H9 (cell line): ENCODE data around the gene CHKB. TPM values are rescaled to one million over a fixed set of nuclear protein-coding genes. Genes with fewer than 3 reads are reported as not detected.

Source experiments
- DNase-seq: peaks from one replicate; pipeline ENCODE4 v3.0.0-alpha.2; 2017
- H2AFZ ChIP-seq: one replicate; pipeline ENCODE4 v1.6.1; 2013; ENCODE audit warnings: mild to moderate bottlenecking, low read length, control low read depth, moderate library complexity
- H2AK5ac ChIP-seq: 2 replicates; pipeline ENCODE4 v1.6.1; 2013; ENCODE audit warnings: low read length, control low read depth, mixed read lengths; ENCODE audit not compliant: insufficient read length
- H2BK120ac ChIP-seq: one replicate; pipeline ENCODE4 v1.6.1; 2013; ENCODE audit warnings: low read depth, mild to moderate bottlenecking, low read length, control low read depth, inconsistent platforms; ENCODE audit not compliant: poor library complexity, severe bottlenecking
- H2BK12ac ChIP-seq: 2 replicates; pipeline ENCODE4 v1.6.1; 2013; ENCODE audit warnings: low read length, control low read depth, mixed read lengths, low read depth; ENCODE audit not compliant: insufficient read length
- H2BK15ac ChIP-seq: 2 replicates; pipeline ENCODE4 v1.6.1; 2013; ENCODE audit warnings: low read depth, low read length, control low read depth
- H2BK20ac ChIP-seq: one replicate; pipeline ENCODE4 v1.6.1; 2013; ENCODE audit warnings: low read depth, mild to moderate bottlenecking, low read length, control low read depth, inconsistent platforms; ENCODE audit not compliant: poor library complexity, severe bottlenecking
- H2BK5ac ChIP-seq: 2 replicates; pipeline ENCODE4 v1.6.1; 2013; ENCODE audit warnings: low read length, control low read depth, mixed read lengths; ENCODE audit not compliant: insufficient read length
- H3K14ac ChIP-seq: 2 replicates; pipeline ENCODE4 v1.6.1; 2013; ENCODE audit warnings: low read length, control low read depth; ENCODE audit not compliant: insufficient read depth
- H3K18ac ChIP-seq: 2 replicates; pipeline ENCODE4 v1.6.1; 2013; ENCODE audit warnings: low read depth, mild to moderate bottlenecking, mixed read lengths, low read length, control low read depth; ENCODE audit not compliant: insufficient read length
- H3K23ac ChIP-seq: 2 replicates; pipeline ENCODE4 v1.6.1; 2013; ENCODE audit warnings: low read length, control low read depth, mixed read lengths, low read depth; ENCODE audit not compliant: insufficient read length
- H3K23me2 ChIP-seq: 2 replicates; pipeline ENCODE4 v1.6.1; 2013; ENCODE audit warnings: low read depth, mild to moderate bottlenecking, mixed read lengths, low read length, control low read depth; ENCODE audit not compliant: insufficient read length, poor library complexity, severe bottlenecking
- H3K27ac ChIP-seq: 2 replicates; pipeline ENCODE4 v1.5.1; 2013; ENCODE audit warnings: low read length, control low read depth, mixed read lengths, low read depth; ENCODE audit not compliant: insufficient read length
- H3K27me3 ChIP-seq: 2 replicates; pipeline ENCODE4 v1.6.1; 2013; ENCODE audit warnings: low read length, control low read depth, inconsistent platforms; ENCODE audit not compliant: insufficient read depth
- H3K4ac ChIP-seq: 2 replicates; pipeline ENCODE4 v1.6.1; 2013; ENCODE audit warnings: low read depth, mild to moderate bottlenecking, control low read depth, inconsistent platforms, low read length, moderate library complexity
- H3K4me1 ChIP-seq: 2 replicates; pipeline ENCODE4 v1.6.1; 2013; ENCODE audit warnings: low read length, control low read depth, inconsistent platforms; ENCODE audit not compliant: insufficient read depth
- H3K4me2 ChIP-seq: 2 replicates; pipeline ENCODE4 v1.6.1; 2013; ENCODE audit warnings: low read length, control low read depth, mixed read lengths; ENCODE audit not compliant: insufficient read length, insufficient read depth
- H3K56ac ChIP-seq: 2 replicates; pipeline ENCODE4 v1.6.1; 2013; ENCODE audit warnings: low read depth, mild to moderate bottlenecking, mixed read lengths, low read length, control low read depth; ENCODE audit not compliant: insufficient read length
- H3K79me1 ChIP-seq: 2 replicates; pipeline ENCODE4 v1.6.1; 2013; ENCODE audit warnings: low read depth, mild to moderate bottlenecking, moderate library complexity, low read length, control low read depth, inconsistent platforms; ENCODE audit not compliant: insufficient read depth, poor library complexity, severe bottlenecking
- H3K79me2 ChIP-seq: 2 replicates; pipeline ENCODE4 v1.6.1; 2013; ENCODE audit warnings: low read length, control low read depth, inconsistent platforms; ENCODE audit not compliant: insufficient read depth
- H3K9ac ChIP-seq: 2 replicates; pipeline ENCODE4 v1.6.1; 2013; ENCODE audit warnings: low read length, control low read depth, mixed read lengths; ENCODE audit not compliant: insufficient read length; ENCODE audit errors: extremely low read depth
- H3K9me3 ChIP-seq: one replicate; pipeline ENCODE4 v1.6.1; 2013; ENCODE audit warnings: low read depth, low read length, inconsistent platforms; ENCODE audit not compliant: control insufficient read depth
- H3T11ph ChIP-seq: one replicate; pipeline ENCODE4 v1.6.1; 2013; ENCODE audit warnings: mild to moderate bottlenecking, low read length, control low read depth, inconsistent platforms
- H4K20me1 ChIP-seq: one replicate; pipeline ENCODE4 v1.6.1; 2013; ENCODE audit not compliant: control insufficient read depth, insufficient read length, insufficient read depth
- H4K5ac ChIP-seq: 2 replicates; pipeline ENCODE4 v1.6.1; 2013; ENCODE audit warnings: low read depth, mild to moderate bottlenecking, mixed read lengths, low read length, control low read depth; ENCODE audit not compliant: insufficient read length
- H4K8ac ChIP-seq: replicated peaks from 2 replicates; pipeline ENCODE4 v1.6.1; 2013; ENCODE audit warnings: low read length, control low read depth, mixed read lengths, low read depth; ENCODE audit not compliant: insufficient read length
- H4K91ac ChIP-seq: 2 replicates; pipeline ENCODE4 v1.6.1; 2013; ENCODE audit warnings: low read depth, mild to moderate bottlenecking, moderate library complexity, mixed read lengths, low read length, control low read depth; ENCODE audit not compliant: insufficient read length
- H3K27ac Mint-ChIP-seq, 3 experiments: 2 replicates in 2 of 3; 3 replicates in 1 of 3; pipeline ENCODE4 v1.8.0; 2020 to 2021; ENCODE audit warnings: mixed read lengths in 3 of 3, mild to moderate bottlenecking in 1 of 3, moderate library complexity in 1 of 3
- H3K27me3 Mint-ChIP-seq: 2 replicates; pipeline ENCODE4 v1.8.0; 2021; ENCODE audit warnings: low read depth, mild to moderate bottlenecking, moderate library complexity, mixed read lengths
- H3K36me3 Mint-ChIP-seq, 3 experiments: 2 replicates in 2 of 3; 3 replicates in 1 of 3; pipeline ENCODE4 v1.8.0; 2020 to 2021; ENCODE audit warnings: low read depth in 3 of 3, mixed read lengths in 3 of 3; ENCODE audit not compliant: insufficient read depth in 1 of 3
- H3K4me1 Mint-ChIP-seq, 2 experiments: 2 replicates each; pipeline ENCODE4 v1.8.0; 2020; ENCODE audit warnings: mixed read lengths in 2 of 2
- H3K4me3 Mint-ChIP-seq, 2 experiments: 2 replicates in 1 of 2; 3 replicates in 1 of 2; pipeline ENCODE4 v1.8.0; 2020 to 2021; ENCODE audit warnings: mild to moderate bottlenecking in 2 of 2, mixed read lengths in 2 of 2, moderate library complexity in 1 of 2
- H3K9me3 Mint-ChIP-seq, 2 experiments: 2 replicates in 1 of 2; 3 replicates in 1 of 2; pipeline ENCODE4 v1.8.0; 2020; ENCODE audit warnings: mild to moderate bottlenecking in 2 of 2, mixed read lengths in 2 of 2, moderate library complexity in 1 of 2
- WGBS: extraction: QIAGEN DNeasy Blood & Tissue Kit; methylation state at CpG from one replicate; pipeline ENCODE4 v1.1.7; 2013; ENCODE audit warnings: missing lambda C conversion rate, low lambda C conversion rate, mixed read lengths; ENCODE audit not compliant: insufficient read length; ENCODE audit errors: extremely low coverage; 5-methylcytosine and 5-hydroxymethylcytosine counted together
- total RNA-seq: library from RNA; stranded (reverse); gene quantifications from 2 replicates; pipeline ENCODE4 v1.2.1, GENCODE V29; 2021
- TF ChIP-seq, protein P1 (sequence below): fragments of 200-600 bp; sonication (generic); conservative IDR thresholded peaks from 3 replicates; pipeline ENCODE4 v1.8.0; 2021; ENCODE audit warnings: antibody characterized with exemption, mild to moderate bottlenecking

Gene CHKB
- total RNA-seq, 1 experiment from 2014 or later, result 64.9 TPM

DNA sequence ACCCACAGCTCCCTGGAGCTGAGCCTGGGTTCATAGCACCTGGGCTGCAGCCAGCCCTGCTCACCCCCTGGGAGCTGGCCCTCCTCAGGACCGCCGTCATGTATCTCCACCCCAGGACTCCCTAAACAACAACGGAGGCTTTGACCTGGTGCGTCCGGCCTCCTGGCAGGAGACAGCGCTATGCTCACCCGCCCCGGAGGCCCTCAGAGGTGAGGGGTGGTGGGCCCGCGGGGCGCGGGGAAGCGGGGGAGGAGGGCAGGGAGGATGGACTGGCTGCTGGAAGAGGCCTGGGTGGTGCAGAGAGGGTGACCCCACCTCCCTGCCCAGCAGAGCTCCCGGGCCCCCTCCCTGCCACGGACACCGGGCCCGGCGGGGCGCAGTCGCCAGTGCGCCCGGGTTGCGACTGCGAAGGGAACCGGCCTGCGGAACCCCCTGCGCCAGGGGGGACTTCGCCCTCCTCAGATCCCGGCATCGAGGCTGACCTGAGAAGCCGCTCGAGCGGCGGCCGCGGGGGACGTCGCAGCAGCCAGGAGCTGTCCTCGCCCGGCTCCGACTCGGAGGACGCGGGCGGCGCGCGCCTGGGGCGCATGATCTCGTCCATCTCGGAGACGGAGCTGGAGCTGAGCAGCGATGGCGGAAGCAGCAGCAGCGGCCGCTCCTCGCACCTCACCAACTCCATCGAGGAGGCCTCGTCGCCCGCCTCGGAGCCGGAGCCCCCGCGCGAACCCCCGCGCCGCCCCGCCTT lies 21.0 kb upstream of the CHKB start:
- TF ChIP-seq, protein P1, sequence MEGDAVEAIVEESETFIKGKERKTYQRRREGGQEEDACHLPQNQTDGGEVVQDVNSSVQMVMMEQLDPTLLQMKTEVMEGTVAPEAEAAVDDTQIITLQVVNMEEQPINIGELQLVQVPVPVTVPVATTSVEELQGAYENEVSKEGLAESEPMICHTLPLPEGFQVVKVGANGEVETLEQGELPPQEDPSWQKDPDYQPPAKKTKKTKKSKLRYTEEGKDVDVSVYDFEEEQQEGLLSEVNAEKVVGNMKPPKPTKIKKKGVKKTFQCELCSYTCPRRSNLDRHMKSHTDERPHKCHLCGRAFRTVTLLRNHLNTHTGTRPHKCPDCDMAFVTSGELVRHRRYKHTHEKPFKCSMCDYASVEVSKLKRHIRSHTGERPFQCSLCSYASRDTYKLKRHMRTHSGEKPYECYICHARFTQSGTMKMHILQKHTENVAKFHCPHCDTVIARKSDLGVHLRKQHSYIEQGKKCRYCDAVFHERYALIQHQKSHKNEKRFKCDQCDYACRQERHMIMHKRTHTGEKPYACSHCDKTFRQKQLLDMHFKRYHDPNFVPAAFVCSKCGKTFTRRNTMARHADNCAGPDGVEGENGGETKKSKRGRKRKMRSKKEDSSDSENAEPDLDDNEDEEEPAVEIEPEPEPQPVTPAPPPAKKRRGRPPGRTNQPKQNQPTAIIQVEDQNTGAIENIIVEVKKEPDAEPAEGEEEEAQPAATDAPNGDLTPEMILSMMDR, result no peak
- Histone ChIP-seq H3K4me2 (no peak overlapping the region), H3K79me2 (no peaks in the 10 kb centered on the region)

More for the DNA sequence above, 21.0 kb upstream of the CHKB start:
- Mint-ChIP-seq H3K27me3 (peaks cover 47% of the 10 kb centered on the region), H3K27ac (no peak overlapping the region), H3K4me1 (peaks cover 13 to 14% of the 10 kb centered on the region in 2 experiments), H3K9me3 (no peaks in the 10 kb centered on the region; a peak in 1 of 5 replicates), H3K36me3 (no peaks in the 10 kb centered on the region; a peak in 1 of 7 replicates), H3K4me3 (no peak overlapping the region)
- no peaks in the 10 kb centered on the region for H3K9me3 ChIP-seq
- no peak overlapping the region for H2AFZ ChIP-seq
- no peaks in the 10 kb centered on the region for H4K20me1 ChIP-seq
- H3K14ac ChIP-seq, result no peak overlapping the region
- no peak overlapping the region for H3T11ph ChIP-seq
- H4K91ac ChIP-seq, result no peak overlapping the region
- H2AK5ac ChIP-seq, result no peak overlapping the region
- H3K56ac ChIP-seq, result no peak overlapping the region
- H4K8ac ChIP-seq, result no peak overlapping the region
- peaks cover 4% of the 10 kb centered on the region; the same call in 1 of the 2 replicates for H3K27me3 ChIP-seq
- H3K18ac ChIP-seq, result no peak overlapping the region
- H4K5ac ChIP-seq, result no peak overlapping the region
- no peak overlapping the region for H3K23ac ChIP-seq
- H3K9ac ChIP-seq, result no peak overlapping the region
- H3K23me2 ChIP-seq, result peaks cover 3% of the 10 kb centered on the region
- DNase-seq, result no peak
- no peak overlapping the region for H2BK20ac ChIP-seq
- no peak overlapping the region for H3K27ac ChIP-seq
- H2BK12ac ChIP-seq, result no peak overlapping the region
- WGBS, result no CpG with 5 or more reads among the region's 70 CpGs
- H3K4me1 ChIP-seq, result no peaks in the 10 kb centered on the region; the same call in 1 of the 2 replicates
- no peak overlapping the region for H3K4ac ChIP-seq
- no peaks in the 10 kb centered on the region for H3K79me1 ChIP-seq
- H2BK5ac ChIP-seq, result no peak overlapping the region
- H2BK15ac ChIP-seq, result no peak overlapping the region
- no peak overlapping the region for H2BK120ac ChIP-seq
